Measurements from ENCODE around the gene MTHFD2L.
"Not testable (repeated sequence)": the region's sequence is repeated elsewhere in the genome, so short reads cannot be mapped to it uniquely, and the experiment has no call there.

MTHFD2L gene

DNA sequence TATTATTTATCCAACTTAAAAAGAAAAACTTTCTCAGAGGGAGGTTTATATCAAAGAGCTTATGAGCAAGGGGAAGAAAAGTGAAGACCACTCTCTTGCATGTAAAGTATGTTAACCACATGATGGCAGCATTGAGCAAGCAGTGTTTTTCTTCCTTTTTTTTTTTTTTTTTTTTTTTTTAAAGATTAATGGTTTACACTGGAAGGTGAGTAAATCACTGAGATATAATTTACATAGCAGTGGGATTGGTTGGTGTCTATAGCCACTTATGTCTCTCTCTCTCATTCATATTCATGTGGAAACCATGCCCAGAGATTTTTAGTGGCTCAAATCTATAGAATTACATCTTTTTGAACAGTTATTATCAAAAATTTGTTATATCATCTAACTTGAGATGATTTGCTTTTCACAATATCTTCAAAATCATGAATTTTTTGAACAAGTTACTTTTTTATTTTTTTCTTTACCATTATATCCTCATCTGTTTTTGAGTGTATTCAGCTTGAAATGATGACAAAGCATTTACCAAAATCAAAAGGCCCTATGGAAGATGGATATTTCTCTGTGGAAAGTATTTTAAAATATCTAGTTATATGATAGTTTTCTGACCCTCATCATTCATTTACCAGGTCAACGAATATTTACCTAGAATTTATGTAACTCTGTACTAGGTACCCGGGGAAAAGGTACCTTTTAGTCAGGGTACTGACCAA, 31.6 kb downstream of the MTHFD2L start:
- DNase-seq (ENCODE audit: low read depth in 2 of 2): no peak

DNA sequence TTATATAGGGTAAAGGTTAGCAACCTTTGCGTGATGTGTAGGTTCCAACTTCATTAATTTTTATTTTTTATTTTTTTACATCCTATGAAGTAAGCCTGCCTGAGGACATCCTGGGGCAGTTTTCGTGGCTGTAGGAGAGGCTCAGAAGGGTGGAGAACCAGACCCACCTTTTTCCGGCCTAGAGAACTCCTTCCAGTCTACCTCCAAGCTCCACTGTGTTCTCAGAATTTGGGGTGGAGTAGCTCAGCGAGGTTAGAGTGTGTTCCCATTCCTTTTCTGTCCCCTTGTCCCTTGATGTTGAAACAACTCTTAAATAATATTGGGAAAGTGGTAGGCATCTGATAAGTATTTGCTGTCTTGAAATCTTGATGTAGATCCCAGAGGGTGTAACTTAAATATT, 32.4 kb downstream of the MTHFD2L start:
- no peak for DNase-seq (ENCODE audit: low read depth in 2 of 2)

DNA sequence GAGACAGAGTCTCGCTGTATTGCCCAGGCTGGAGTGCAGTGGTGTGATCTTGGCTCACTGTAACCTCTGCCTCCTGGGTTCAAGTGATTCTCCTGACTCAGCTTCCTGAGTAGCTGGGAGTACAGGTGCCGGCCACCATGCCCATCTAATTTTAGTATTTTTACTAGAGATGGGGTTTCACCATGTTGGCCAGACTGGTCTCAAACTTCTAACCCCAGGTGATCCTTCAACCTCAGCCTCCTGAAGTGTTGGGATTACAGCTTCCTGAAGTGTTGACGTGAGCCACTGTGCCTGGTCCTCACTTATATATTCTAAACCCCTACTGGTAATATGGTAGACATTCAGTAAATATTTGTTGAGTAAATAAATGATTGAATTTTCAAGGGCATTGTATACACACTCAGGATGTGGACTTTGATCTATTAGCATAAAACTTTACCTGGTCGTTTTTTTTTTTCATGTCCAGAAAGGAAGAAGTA, 33.0 kb downstream of the MTHFD2L start:
- no peak for DNase-seq (ENCODE audit: low read depth in 2 of 2)

DNA sequence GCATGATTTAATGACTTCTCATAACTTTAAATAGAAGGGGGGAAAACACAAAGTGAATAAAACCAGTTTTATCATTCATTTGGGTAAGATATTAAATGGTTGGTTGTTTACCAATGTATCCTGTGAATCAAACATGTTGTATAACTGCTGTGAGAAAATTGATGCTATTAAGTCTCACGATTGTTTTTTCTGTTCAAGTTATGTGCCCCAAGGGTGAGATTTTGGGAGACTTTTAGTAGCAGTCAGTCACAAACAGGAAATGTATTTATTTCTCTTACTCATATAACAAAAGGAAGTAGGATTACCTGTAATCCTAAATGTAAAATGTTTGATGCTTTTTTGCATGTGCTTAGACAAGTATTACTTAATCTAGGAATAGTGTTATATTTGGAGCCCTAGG, 39.2 kb downstream of the MTHFD2L start:
- DNase-seq (ENCODE audit: low read depth in 2 of 2): no peak

DNA sequence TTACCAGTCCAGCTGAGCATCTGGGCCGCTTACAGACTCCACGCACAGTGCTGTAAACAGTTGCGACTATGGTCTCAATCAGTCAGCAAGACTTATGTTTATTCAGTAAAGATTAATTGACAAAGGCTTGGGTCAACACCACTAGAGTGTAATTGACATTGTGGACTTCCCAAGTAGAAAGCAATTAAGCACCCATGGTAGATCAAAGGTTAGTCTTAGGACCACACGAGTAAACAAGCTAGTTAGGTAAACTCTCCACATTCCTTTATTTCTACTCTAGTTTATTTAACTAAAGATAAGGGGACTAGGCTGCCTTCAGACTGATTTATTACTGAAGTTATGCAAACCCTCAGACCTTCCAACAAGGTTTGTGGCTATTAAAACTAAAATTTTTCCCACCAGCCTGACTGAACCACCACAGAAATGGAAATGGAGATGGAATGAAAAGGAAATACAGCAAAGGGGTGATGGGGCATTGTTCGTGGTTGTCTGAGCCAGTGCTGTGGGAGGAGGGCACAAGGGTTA, 44.2 kb downstream of the MTHFD2L start:
- DNase-seq (ENCODE audit: low read depth in 2 of 2): no peak

DNA sequence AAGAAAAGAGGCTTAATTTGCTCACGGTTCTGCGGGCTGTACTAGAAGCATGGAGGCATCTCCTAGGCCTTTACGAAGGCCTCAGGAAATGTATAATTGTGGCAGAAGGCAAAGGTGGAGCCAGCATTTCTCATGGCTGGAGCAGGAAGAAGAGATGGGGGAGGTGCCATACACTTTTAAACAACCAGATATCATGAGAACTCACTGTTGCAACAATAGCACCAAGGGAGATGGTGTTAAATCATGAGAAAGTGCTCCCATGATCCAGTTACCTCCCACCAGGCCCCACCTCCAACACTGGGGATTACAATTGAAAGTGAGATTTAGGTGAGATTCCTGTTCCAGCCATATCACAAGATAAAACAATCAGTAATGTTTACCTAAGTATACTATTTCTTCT, 45.5 kb downstream of the MTHFD2L start:
- DNase-seq (ENCODE audit: low read depth in 2 of 2): no peak

DNA sequence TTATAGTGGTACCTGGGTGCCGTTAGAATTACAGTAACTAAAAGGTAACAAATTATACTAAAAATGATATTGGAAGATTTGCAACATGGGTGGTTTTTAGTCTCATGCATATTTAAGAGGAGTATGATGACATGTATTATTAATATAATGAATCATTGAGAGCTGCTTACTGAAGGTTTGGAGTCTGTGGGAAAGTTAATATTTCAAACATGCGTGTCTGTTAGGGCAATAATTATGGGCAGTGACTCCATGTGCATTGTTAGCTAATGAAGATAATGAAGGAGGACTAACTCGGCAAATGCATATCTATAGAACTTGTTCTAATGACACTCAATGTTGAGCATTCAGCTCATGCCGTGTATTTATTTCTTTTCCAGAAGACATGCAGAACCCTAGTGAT, 47.1 kb downstream of the MTHFD2L start:
- DNase-seq (ENCODE audit: low read depth in 2 of 2): no peak

DNA sequence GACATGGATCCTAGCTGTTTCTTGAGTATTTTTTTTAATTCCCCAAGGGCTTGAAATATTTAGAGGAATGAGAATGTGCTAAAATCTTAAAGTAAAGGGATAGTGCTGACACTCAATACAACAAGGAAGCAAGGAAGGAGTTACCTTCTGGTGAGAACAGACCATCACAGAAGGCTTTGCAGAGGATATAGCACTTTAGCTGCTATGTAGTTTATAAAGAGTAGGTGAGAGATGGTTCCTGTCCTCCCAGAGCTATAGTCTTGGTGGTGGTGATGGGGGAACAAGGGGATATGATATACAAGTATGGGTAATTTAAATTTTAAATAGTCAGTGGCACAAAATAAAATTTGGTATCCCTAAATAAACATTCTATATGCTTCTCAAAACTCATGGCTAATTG, 47.6 kb downstream of the MTHFD2L start:
- no peak for DNase-seq (ENCODE audit: low read depth in 2 of 2)

DNA sequence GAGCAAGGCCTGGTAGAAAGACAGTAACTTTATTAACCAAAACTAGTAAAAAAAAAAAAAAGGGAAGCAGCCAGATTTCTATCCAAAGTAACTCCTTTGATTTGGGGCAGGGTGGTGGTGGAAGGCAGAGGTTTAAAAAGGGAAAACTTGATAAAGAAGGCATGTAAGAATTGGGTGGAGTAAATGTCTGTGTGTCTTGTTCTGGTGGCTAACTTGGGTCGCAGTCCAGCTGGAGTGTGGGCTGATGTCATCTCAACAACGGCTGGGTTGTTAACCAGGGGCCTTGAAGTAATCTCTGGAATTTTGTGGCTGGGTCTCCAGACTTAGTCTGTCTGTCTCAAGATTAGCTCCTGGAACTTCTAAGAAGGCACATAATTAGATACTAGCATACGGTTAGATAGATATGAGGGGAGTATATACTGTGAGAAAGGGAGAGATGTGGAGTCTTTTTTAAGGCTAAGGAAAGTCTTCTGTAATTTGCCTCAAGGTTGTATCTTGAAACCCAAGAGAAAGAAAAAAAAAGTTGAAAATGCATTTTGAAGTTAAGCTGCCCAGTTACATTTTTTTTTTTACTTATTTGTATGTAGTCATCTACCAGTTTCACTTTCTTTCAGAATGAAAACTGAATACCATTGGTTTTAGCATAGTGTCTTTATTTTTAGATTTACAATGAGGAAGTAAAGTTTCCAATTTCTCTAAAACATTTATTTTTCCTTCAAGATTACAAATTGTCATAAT, 48.3 kb downstream of the MTHFD2L start:
- DNase-seq (ENCODE audit: low read depth in 2 of 2): no peak

DNA sequence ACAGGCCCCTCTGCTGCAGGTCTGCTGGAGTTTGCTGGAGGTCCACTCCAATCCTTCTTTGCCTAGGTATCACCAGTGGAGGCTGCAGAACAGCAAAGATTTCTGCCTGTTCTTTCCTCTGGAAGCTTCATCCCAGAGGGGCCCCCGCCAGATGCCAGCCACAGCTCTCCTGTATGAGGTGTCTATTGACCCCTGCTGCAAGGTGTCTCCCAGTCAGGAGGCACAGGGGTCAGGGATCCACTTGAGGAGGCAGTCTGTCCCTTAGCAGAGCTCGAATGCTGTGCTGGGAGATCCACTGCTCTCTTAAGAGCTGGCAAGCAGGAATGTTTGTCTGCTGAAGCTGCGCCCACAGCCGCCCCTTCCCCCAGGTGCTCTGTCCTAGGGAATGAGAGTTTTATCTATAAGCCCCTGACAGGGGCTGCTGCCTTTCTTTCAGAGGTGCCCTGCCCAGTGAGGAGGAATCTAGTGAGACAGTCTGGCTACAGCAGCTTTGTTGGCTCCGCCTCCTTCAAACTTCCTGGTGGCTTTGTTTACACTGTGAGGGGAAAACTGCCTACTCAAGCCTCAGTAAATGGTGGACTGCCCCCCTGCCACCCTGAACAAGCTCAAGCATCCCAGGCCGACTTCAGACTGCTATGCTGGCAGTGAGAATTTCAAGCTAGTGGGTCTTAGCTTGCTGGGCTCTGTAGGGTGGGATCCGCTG, 56.7 kb downstream of the MTHFD2L start:
- not testable (repeated sequence) for DNase-seq (ENCODE audit: low read depth in 2 of 2)

DNA sequence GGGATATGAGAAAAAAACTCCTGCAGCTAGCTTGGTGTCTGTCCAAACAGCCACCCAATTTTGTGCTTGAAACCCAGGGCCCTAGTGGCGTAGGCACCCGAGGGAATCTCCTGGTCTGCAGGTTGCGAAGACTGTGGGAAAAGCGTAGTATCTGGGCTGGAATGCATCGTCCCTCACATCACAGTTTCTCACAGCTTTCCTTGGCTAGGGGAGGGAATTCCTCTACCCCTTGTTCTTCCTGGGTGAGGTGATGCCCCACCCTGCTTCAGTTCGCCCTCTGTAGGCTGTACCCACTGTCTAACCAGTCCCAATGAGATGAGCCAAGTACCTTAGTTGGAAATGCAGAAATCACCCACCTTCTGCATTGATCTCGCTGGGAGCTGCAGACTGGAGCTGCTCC, 57.3 kb downstream of the MTHFD2L start:
- not testable (repeated sequence) for DNase-seq (ENCODE audit: low read depth in 2 of 2)

DNA sequence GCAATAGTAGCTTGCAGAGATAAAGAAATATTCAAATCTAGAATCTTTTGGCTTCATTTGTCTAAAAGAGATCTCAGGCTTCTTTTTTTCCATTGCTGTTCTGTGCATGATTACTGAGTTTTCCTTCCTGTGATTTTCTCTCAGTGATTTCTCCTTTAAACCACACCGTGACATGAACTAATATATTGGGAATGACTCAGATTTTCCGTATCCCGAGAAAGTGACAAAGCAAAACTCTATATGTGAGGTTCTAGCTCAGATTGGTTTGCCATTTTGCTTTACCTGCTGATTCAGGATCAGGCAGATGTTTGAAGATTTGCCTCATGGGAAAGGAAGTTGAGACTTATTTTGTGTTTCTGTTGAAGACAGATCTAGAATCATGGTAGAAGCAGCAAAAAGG, 59.4 kb downstream of the MTHFD2L start:
- DNase-seq (ENCODE audit: low read depth in 2 of 2): no peak

DNA sequence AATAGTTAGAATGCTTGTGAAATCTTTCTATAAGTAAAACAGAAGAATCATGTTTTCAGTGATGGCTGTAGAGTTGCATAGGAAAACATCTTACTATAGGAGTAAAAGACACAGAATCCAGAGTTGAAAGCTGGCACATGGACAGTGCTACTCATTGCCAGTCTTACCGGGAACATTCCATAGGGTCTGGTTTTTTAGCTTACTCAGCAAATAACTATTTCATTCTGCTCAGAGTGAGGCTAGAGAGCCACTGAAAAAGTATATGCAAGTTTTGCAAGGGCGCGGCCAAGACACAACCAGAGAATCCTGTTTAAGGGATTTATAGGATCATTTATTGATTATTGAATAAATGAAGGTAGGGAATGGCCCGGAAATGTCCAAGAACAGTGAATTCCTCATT, 60.3 kb downstream of the MTHFD2L start:
- DNase-seq (ENCODE audit: low read depth in 2 of 2): no peak

DNA sequence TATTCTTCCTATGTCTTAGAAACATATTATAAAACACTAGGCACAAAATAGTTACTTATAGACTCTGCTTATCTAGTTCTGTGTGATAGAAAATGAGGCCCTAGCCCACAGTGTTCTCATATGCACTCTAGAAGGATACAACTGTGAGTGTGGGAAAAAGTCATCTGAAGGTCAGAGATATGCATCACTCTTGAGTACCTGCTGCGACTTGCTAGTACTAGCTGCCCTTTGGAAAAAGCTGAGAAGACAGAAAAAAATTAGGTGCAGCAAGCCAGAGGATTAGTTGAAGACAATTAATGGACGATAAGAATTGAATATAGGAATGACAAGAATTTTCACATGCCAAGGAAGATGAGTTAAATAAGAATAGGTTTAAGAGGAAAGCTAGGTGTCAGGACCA, 61.3 kb downstream of the MTHFD2L start:
- no peak for DNase-seq (ENCODE audit: low read depth in 2 of 2)

DNA sequence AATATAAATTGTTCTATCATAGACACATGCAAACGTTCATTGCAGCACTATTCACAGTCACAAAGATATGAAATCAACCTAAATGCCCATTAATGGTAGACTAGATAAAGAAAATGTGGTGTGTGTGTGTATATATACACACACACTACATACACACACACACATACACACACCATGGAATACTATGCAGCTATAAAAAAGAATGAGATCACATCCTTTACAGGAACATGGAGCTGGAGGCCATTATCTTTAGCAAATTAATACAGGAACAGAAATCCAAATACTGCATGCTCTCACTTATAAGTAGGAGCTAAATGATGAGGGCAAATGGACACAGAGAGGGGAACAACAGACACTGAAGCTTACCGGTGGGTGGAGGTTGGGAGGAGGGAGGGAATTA, 65.2 kb downstream of the MTHFD2L start:
- no peak for DNase-seq (ENCODE audit: low read depth in 2 of 2)

DNA sequence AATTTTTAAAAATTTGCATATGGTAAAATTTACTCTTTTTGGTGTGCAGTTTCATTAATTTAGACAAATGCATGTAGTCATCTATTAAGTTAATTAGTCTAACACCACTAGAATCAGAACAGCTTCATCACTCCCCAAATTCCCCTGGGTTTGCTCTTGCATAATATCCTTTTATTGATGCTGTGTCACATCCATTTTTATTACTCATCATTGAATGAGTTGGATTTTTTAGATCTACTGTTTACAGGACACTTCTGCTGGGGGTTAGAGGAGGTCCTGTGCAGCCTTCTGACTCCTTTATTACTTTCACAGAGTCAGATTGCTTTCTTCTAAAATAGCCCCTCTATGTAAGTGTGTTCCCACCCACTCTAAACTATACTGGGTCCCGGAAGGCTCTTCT, 65.9 kb downstream of the MTHFD2L start:
- no peak for DNase-seq (ENCODE audit: low read depth in 2 of 2)

DNA sequence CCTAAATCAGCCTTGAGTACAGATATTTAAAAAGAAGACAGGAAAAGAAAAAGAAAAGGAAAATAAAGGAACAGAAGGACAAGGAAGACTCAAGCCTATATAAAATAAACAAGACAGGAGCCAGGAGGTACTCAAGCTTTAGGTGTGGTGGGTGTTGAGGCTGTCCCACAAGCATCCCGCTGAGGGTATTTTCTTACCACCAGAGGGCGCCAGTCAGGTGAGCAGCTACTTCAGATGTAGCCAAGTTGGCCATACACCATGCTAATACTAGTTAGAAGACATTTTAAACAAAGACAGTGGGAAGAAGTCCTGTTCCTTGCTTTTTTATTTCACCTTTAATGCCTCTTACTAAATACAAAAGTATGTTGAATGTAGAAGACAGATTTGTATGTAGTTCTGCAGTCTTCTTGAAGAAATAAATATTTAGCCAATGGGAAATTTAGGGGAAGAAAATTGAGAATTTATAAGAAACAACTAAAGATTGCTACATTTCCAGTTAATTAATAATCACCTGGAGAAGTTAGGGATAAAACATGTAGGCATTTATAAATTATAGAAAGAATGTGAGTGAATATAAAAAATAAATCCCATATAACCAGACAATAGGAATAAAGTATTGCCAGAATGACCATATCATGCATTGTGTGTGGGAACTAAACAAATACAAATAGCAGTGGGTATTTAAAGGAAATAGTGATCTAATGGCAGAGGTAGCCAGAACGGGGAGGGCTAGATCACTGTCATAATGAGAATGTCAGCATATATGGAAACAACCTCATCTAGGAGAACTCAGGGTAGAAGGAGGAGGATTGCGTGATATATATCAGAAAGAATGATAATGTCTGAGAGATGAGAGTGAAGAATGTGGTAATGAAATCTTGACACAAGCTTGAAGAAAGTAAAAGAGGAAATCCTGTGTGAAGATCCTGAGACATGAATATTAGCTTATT, 71.0 kb downstream of the MTHFD2L start:
- DNase-seq (ENCODE audit: low read depth in 2 of 2): peak; percentile 49

DNA sequence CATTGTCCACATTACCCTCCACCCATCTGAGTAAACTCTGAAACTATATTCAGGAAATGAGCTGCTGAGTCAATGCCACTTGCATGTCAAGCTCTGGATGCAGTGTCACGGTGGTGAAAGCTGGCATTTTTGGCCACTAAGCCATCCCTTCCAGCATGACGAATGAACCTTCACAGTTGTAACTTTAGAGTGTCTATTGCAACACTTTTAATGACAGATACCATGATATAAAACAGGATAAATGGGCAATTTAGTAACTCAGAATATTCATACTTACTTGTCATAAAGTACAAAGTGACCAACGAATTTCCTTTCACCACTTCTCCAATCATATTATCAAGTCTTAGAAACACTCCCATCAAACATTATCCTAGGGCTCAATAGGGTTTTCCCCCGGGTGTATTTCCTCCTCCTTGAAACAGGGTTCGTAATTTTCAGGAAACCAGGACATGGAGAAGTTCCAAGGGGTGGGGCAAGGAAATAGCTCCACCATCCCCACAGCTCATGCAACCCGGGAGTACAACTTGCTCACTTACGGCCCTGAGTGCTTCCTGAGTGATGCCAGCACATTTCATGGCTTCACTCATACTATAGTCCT, 73.1 kb downstream of the MTHFD2L start:
- DNase-seq (ENCODE audit: low read depth in 2 of 2): peak in 1 of 2 donors; percentile 1

DNA sequence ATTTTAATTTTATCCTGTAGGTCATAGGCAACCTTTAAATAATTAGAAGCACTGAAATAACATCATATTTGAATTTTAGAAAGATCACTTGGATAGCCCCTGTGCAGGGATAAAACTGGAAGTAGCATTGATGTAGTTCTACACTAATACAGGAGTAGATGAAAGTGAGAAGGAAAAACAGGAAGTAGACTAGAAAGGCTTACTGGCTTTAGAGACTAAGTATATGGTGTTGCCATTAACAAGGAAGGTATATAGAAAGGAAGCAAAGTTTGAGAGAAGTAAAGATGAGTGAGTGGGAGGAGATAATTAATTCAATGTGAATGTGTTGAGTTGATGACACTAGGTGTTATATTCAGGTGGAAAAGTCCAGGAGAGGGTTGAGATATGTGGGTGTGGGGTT, 77.2 kb downstream of the MTHFD2L start:
- no peak for DNase-seq (ENCODE audit: low read depth in 2 of 2)

DNA sequence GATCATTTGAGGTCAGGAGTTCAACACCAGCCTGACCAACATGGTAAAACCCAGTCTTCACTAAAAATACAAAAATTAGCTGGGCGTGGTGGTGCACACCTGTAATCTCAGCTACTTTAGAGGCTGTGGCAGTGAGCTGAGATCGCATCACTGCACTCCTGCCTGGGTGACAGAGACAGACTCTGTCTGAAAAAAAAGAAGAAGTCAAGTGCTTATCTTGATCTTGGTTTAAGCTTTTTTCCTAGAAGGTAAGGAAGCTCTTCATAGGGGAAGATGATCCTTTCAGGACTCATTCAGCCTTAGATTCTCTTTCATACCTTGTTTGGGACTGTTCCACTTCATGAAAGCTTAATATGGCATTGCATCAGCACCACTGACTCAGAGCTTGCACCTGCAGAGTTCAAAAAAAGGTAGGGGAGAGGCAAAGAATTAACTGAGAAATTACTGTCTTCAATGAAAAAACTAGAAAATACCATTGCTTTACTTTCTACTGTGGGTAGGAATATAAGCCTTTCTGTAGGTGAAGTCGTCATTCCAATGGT, 79.6 kb downstream of the MTHFD2L start:
- DNase-seq (ENCODE audit: low read depth in 2 of 2): no peak

DNA sequence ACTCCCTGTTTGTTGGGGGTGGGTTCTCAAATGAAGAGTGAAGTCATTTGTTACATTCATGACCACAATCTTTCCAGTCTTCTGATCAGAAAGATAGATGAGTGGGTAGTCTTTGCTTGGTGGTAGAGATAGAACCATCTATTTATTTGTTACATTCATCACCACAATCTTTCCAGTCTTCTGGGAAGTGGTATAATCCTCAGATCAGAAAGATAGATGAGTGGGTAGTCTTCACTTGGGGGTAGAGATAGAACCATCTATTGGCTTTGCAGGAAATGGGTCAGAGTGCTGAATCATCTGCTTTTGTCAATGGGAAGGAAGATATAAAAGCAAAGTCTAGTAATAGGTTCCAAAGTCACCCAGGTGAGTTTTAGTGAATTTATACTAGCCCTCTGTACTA, 86.1 kb downstream of the MTHFD2L start:
- DNase-seq (ENCODE audit: low read depth in 2 of 2): no peak

Measured in stimulated activated CD8-positive, alpha-beta memory T cell treated with anti-CD3 and anti-CD28 coated beads, Interleukin-15, amount 100 ng/mL, for 48 hours (primary cell).